ENCODE data around the gene SAV1.

- TF ChIP-seq SIN3A (IDR thresholded peaks at IDR 0.05; ENCODE audit: borderline replicate concordance, insufficient read depth, low read length) (no peak), TAF1 (IDR thresholded peaks at IDR 0.05; ENCODE audit: borderline replicate concordance, insufficient read depth, low read length) (no peak), POLR2AphosphoS5 (IDR thresholded peaks at IDR 0.05; ENCODE audit: low read depth, low read length) (no peak)
Measured at GRCh38 chr14:50678163-50678562, 10.1 kb upstream of the SAV1 start.

Data from PFSK-1 (cell line).